Stimulated activated CD8-positive, alpha-beta memory T cell treated with anti-CD3 and anti-CD28 coated beads, Interleukin-7, amount 100 ng/mL, for 4 hours (primary cell): Measurements from ENCODE around the gene GET3.
"Not testable (repeated sequence)": the region's sequence is repeated elsewhere in the genome, so short reads cannot be mapped to it uniquely, and the experiment has no call there.

ENCODE experiments used
- DNase-seq, 2 donors: peaks; one replicate each; pipeline ENCODE4 v3.0.0-alpha.2; 2020; ENCODE audit warnings: low read depth in 2 of 2

GET3 gene

DNA sequence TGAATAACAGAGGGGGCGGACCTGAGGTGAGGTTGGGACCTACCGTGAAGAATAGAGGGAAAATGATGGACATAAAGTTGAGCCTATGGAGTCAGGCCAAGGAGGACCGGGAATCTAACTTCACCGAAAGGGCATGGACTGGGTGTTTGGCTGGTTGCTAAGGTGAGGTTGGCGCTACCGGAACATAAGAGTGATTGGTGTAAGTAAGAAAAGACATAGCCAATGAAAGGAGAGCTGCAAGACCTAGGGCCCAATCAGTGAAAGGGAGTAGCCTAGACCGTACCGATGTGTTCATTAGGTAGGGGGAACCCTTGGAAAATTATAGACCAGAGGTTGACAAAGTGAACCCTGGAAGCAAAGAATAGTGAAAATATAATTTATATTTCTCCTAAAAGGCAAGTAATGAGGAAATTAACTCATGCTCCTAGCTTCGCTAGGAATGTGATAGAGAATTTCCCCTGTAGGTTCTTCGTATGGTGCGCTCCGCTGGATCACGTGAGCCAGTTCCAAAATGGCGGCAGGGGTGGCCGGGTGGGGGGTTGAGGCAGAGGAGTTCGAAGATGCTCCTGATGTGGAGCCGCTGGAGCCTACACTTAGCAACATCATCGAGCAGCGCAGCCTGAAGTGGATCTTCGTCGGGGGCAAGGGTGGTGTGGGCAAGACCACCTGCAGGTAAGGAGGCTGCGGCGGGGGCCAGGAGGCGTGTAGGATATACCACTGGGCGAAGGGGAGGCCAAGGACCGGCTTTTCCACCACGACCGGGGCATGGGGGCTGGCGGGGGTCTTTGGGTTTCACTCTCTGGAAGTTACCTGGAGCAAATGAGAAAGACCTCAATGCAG, at the start of gene GET3:
Gene GET3, plus strand, starts transcription at position 503 of the 840 bp plus-strand sequence. Its CDS starts 9 bp downstream, at position 512.
- peak; percentile 65 to 68 for DNase-seq

- no peak for DNase-seq
These were observed 48.3 kb upstream of the GET3 start for GRCh38 chr19:12689012-12689411.

DNA sequence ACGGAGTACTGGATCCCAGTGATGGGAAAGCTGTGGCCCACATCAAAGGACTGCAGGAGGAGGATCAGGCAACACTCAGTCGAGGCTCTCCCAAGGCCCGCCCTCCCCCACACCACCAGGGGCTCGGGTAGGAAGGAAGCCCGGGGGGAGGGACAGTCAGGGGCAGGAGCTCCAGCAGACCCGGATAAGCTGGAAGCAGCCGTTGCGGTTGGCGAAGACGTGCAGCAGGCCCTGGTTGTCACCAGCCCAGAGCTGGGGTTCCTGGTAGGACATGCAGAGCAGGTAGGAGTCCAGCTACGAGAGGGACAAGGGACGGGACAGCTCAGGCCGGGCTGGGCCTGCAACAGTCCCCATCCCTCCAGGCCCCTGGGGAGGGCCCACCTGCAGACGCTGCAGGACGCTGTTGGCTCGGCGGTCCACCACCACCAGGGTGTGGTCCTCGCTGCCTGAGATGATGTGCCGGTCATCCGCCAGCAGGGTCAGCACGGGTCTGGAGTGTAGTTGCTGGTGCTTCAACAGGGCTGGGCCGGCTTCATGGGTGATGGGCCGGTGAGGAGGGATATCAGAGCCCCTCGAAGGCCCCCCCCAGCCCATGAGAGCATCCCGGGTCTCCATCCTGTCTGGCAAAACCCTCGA, 47.6 kb upstream of the GET3 start:
- DNase-seq: no peak

DNA sequence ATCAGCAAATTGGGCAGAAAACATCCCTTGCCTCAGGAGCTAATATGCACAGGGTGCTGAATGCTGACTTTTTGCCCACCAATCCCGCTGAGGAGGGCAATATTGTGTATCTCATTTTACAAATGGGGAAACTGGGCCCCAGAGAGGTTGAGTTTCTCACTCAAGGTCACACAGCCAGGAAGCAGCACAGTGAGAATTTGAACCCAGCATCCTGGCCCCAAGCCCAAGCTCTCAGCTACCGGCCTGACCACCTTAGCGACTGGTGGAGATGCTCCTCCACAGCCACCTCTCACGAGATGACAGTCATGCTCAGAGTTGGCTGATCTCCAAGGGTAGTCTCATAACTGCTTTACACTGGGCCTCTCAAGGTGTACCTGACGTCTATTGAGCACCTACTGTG, 44.3 kb upstream of the GET3 start:
- DNase-seq: no peak

DNA sequence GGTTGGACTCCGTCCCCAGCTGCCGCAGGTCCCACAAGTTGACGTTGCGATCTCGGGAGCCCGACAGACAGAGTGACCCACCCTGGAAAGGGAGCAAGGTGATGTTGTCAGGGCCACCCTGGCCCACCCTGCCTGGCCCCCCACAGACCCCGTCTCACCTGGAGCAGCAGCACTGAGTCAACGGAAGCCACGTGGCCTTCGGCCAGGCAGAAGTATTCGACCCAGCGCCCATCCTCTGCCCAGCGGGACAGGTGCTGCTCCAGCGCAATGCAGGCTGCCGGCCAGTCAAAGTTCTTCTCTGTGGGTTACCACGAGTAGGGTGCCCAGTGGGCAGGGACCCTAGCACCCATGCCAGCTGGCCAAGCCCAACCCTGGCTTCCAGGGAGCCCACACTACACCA, 42.7 kb upstream of the GET3 start:
- DNase-seq: no peak

DNA sequence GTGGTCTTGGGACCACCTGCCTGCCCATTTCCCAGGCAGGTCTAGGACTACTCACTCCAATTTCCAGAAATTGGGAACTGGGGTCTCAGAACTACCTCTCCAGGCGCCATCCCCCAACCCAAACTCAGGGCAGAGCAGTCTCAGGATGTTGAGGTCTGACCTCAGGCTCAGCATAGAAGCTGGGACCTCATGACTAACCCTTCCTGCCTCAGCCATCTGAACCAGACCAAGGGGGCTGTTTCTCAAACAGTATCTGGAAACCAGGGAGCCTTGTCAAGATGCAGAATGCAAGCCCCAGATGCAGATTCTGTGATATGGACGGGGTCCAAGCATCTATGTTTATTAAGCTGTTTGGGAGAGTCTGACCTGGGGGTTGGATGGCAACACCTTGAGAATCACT, 42.2 kb upstream of the GET3 start:
- DNase-seq: no peak

DNA sequence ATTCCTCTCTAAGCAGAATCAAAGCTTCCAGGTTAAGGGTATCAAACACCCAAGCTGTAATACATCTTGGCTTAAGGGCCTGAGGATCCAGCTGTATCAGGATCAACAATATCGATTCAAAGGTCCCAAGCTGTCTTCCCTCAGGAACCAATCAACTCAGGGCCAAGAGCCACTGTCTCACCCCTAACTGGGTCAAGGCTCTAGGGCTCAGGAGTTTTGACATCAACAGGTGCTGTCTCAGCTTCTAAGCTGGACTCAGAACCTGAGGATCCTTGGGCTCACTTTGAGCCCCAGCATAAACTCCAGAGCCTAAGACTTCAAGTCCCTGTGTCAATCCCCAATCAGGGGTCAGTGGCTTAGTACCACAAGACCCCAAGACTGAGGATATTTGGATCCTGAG, 41.8 kb upstream of the GET3 start:
- no peak for DNase-seq

DNA sequence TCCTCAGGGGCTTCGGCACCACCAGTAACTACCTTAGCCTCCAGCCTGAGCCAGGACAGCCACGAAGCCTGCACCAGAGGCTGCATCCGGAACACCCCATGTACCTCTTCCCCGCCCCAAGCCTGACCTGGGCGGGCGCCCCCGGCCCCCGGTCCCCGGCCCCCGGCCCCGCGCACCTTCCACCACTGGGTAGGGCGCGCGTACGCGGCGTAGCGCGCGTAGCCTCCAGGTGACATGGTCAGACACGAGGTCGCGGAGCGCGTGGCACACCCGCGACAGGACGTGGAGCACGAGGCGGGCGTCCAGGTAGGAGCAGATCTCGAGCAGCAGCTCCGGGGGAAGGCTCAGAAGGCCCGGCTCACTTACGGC, 41.3 kb upstream of the GET3 start:
- no peak for DNase-seq

DNA sequence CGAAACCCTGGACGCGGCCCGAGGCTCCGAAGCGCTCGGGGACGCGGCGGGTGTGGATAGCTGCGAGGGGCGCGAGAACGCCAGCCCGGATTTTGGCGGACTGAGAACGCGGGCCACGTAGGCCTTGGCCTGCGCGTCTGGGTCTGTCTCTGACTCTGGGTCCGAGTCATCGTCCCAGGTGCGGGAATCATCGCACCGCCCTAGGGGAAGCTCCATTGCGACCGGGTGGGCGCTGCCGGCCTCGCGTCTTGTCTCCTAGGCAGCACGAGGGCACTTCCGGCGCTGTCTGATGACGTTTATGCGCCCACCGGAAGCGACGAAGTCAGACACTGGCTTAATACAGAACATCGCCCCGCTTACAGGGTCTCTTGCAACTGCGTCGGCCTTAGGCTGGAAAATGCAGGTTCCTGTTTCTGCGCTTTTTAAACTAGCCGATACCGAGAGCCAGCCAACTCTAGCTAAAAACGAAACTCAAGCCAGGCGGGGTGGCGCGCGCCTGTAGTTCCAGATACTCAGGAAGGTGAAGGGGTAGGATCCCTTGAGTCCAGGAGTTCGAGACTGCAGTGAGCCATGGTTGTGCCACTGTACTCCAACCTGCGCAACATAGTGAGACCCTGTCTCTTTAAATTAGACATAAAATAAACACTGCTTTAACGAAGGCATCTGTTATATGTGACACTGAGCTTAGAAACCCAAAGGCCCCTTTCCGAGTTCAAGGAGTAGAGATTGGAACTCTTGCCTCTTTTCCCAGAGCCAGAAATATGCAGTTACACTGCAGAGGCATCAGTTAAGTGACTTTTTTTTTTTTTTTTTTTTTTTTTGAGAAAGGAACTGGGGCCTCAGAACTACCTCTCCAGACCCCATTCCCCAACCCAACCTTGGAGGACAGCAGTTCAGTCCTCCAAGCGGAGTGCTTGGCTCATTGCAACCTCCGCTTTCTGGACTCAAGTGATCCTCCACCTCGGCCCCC, 40.6 kb upstream of the GET3 start, which contains the start of gene FBXW9:
Gene FBXW9, minus strand, starts transcription at position 266 of the 970 bp plus-strand sequence. Its CDS starts 50 bp downstream, at position 216.
- peak; percentile 94 to 98 for DNase-seq

DNA sequence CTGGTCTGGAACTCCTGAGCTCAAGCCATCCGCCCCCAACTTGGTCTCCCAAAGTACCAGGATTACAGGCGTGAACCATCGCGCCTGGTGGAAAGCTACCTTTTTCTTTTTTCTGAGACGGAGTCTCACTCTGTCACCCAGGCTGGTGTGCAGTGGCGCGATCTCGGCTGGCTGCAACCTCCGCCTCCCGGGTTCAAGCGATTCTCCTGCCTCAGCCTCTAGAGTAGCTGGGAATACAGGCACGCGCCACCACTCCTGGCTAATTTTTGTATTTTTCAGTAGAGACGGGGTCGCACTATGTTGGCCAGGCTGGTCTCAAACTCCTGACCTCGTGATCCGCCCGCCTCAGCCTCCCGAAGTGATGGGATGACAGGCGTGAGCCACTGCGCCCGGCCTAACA, 39.9 kb upstream of the GET3 start:
- not testable (repeated sequence) for DNase-seq

DNA sequence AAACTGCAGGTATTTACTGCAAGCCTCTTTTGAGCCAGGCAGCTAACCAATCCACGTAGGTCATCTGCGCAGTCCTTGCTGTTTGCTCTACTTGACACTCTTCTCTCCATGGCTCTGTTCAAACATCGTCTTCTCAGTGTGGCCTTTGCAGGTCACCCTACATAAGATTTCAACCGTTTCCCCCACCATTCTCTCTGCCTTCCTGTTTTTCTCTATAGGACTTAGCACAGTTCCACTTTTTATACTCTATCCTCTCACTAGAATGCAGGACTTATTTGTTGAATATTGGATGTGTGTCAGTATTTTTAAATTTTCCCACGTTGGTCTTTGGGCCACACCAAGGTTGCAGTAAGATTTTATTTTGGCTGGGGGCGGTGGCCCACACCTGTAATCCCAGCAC, 39.2 kb upstream of the GET3 start:
- no peak for DNase-seq

DNA sequence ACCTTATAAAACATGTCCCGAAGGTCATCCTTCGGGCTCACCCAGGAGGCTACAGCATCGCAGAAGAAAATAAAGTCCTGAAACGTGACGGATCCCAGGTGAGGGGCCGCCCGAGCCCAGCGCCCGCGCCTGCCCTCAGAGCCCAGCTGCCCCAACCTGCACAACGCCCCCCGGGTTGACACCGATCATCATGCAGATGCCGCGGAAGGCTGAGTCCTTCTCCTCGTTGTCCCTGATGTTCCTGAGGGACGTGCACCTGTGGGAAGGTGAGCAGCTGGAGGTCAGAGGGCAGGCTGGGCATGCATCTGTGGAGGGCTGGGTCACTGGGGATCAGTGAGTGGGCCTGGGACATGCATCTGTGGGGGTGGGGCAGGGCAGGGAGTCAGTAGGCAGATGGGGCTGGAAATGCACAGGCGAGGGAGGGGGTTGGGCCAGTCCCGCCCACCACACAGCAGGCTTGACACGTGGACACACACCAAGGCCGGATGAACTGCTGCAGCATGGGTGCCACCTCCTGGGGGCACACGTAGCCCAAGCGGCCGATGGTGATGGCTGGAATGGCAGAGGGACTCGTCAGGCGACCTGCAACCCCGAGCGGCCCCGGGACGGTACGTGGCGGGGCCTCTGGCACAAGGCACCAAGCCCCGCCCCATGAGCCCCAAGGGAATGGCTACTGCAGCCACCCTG, 35.6 kb upstream of the GET3 start:
- DNase-seq: no peak

DNA sequence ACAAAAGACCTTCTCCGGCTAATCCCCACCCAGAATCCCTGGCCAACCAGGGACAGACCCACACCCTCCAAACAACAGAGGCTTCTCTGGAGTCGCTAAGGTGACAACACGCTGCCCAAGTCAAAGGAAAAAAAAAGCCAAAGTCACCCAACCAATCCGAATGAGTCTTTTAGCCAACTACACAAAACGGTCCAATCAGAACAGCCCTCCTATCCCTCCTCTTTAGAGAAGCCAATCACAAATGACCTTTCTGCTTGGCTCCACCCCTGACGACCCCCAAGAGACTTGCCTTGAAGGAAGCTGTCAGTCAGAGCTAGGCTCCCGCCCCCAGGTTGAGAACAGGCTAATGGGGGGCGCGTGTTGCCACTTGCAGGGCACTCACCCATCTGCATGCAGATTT, 34.3 kb upstream of the GET3 start:
- DNase-seq: no peak

- DNase-seq: no peak
These were observed 32.1 kb upstream of the GET3 start for GRCh38 chr19:12705169-12705568.

GRCh38 chr19:12705654-12706331, 31.5 kb upstream of the GET3 start:
- no peak for DNase-seq

DNA sequence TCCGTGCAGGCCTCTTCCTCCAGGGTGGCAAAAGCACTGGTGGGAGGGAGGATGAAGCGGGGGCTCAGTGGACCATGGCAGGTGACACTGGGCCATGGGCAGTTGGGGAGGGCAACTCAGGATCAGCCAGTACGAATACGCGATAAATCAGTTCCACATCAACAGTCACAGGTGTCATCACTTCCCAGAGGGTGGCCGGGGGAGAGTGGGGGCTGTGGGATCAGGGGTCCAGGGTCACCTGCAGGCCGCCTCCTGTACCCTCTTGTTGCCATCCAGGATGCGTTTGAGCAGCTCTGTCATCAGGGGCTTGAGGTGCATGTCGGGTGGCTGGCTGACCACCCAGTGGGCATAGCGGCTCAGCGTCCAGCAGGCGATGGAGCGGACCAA, 31.0 kb upstream of the GET3 start:
- no peak for DNase-seq

- no peak for DNase-seq
These were observed 28.7 kb upstream of the GET3 start for GRCh38 chr19:12708641-12709040.

- DNase-seq: no peak
These were observed 26.1 kb upstream of the GET3 start for GRCh38 chr19:12711187-12711586.

GRCh38 chr19:12712077-12712476, 25.2 kb upstream of the GET3 start:
- DNase-seq: not testable (repeated sequence)

- DNase-seq: not testable (repeated sequence)
These were observed 24.0 kb upstream of the GET3 start for GRCh38 chr19:12713304-12713703.

DNA sequence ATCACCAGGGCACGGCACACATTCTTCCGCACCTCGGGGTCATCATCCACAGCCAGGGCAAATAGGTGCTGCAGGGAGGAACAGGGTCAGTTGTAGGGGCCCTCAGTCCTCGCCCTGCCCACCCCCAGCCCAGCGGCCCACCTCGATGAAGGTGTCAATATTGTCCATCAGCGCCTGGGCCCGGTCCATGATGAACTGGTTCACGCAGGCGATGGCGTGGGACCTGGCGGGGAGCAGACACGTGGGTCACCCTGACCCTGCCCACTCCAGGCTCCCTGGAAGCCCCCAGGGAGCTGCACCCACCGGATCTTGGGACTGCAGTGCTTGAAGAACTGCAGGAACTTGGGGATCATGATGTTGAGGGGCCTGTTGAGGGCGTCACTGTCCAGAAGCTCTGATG, 22.2 kb upstream of the GET3 start:
- DNase-seq: no peak
